ENCODE data around the gene ATP6V1G3.
"Not testable (repeated sequence)": the region's sequence is repeated elsewhere in the genome, so short reads cannot be mapped to it uniquely, and the experiment has no call there.

Gene ATP6V1G3

DNA sequence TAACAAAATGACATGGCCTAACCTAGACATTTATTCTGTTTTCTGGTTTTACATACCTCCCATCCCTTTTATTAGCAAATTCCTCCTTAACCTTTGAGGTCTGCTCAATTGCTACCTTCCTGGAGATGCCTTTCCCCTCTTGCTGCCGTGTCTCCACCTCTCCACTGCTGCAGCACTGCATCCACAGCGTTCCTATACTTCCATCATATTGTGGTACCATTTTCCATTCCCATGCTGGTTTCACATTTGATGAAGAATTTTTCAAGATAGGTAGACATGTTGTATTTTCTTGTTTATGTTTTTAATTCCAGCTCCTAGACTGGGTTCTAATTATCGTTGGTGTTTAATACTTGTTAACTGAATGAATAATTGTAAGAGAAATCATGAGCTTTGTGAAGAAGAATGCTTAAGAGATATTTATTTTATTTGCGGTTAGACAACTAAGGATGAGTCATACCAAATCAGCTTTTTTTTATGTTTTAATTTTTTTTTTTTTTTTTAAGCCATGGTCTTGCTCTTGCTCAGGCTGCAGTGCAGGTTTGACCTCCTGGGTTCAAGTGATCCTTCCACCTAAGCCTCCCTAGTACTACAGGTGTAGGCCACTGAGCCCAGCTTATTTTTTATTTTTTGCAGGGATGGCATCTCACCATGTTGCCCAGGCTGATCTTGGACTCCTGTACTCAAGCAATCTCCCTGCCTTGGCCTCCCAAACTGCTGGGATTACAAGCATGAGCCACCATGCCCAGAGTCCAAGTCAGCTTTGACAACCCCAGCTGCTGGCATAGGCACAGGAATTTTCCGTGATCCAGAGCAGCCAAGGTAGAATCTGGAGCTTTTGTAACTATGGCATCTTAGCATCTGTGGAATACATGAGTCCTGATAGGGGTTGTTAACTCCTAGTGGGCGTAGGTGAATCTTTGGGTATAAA lies 44.0 kb downstream of the ATP6V1G3 start:
- DNase-seq: no peak

GRCh38 chr1:198495631-198496030 lies 44.8 kb downstream of the ATP6V1G3 start:
- no peak for DNase-seq

GRCh38 chr1:198494658-198495103 lies 45.8 kb downstream of the ATP6V1G3 start:
- no peak for DNase-seq

DNA sequence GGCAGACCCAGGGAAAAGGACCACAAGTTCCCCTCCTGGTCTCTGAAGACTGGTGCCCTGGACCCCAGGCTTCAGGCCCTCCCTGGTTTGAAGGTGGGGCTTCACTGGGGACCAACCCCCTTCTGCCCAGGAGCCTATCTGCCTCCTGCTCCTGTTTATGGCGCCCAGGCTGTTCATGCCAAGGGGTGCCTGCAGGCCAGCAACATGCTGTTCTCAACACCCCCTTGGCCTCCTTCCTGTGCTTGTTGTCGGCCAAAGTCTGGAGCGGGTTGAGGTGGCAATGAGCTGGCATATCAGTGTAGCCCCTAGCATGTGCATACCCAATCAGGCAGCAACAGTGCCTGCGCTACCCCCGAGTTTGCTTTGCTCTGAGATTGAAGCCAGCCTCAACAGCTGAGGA lies 46.3 kb downstream of the ATP6V1G3 start:
- no peak for DNase-seq

GRCh38 chr1:198493329-198493728 lies 47.2 kb downstream of the ATP6V1G3 start:
- no peak for DNase-seq

DNA sequence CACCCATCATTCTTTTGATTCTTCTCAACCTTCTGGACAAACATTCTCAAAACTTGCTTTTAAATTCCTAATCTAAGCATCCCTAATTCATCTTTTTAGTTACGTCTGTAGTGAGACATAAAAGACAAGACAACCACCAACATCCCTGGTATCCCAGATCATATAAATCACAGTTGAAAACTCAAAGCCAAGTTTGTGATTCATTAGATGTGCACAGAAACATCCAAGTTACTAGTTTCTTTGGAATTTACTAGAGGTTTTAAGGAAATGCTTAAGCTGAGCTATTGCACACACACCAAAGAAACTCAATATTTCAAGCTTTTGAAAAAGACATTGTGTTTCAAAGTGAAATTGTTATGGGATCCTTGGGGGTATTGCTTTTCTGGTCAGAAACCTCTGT lies 47.6 kb downstream of the ATP6V1G3 start:
- no peak for DNase-seq

DNA sequence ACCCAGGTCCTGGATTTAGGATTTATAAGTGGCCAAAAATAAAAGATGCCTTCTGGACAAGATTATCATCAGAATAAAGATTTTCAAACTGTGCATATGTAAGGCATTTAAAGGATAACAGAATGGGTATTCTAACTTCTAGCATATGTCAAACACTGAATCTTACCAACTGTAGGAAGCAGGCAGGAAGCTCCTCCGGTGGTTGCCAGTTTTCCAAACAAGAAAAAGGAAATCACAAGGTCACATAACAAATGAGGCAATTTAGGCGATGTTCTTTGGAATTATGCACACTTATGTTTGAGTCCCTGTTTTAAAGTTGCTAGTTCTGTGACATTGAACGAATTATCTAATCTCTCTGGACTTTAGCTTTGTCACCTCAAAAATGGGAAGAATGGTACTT lies 48.9 kb downstream of the ATP6V1G3 start:
- no peak for DNase-seq

GRCh38 chr1:198491028-198491427 lies 49.5 kb downstream of the ATP6V1G3 start:
- no peak for DNase-seq

- DNase-seq: no peak
Measured at GRCh38 chr1:198490224-198490623, 50.3 kb downstream of the ATP6V1G3 start.

GRCh38 chr1:198486903-198487302 lies 53.6 kb downstream of the ATP6V1G3 start:
- no peak for DNase-seq

DNA sequence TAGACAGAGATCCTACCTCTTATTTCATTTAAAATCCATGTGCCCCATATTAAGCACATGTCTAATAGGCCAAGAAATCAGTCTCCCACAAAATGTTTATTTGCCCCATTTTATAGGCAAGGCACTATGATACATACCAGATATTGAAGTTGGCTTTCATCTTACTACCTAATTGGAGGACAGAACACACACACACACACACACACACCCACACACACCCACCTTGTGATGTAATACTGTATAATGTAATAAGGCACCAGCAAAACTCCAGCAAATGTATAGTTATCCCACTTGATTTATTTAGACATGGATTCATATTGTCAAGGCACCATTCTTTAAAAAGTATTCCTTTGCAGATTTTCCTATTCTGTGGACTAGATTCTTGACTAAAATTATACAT lies 56.8 kb downstream of the ATP6V1G3 start:
- DNase-seq: no peak

- DNase-seq: no peak
Measured at GRCh38 chr1:198483006-198483405, 57.5 kb downstream of the ATP6V1G3 start.

DNA sequence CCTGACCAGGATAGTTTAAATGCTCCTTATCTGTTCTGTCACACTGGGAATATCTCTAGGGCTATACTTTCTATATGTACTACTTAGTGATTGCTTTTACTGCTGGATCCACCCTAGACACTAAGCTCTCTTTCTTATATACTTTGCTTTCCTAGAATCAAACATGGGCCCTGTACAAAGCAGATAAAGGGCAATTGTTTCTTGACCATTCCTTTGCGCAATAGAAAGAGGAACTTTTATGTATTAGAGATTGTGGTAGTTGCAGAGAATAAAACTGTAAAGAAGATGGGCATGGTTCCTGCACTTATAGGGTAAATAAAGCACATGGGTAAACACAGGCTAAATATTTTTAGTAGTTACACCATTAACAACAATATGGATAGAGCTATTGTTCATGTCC lies 58.8 kb downstream of the ATP6V1G3 start:
- no peak for DNase-seq

GRCh38 chr1:198480876-198481275 lies 59.6 kb downstream of the ATP6V1G3 start:
- DNase-seq: no peak

DNA sequence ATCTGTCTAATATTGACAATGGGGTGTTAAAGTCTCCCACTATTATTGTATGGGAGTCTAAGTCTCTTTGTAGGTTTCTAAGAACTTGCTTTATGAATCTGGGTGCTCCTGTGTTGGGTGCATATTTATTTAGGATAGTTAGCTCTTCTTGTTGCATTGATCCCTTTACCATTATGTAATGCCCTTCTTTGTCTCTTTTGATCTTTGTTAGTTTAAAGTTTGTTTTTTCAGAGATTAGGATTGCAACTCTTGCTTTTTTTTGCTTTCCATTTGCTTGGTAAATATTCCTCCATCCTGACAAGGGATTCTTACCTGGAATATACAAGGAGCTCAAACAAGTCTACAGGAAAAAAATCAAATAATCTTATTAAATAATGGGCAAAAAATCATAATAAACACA lies 63.1 kb downstream of the ATP6V1G3 start:
- not testable (repeated sequence) for DNase-seq
